A673 (cell line): ENCODE measurements around the gene PKN1.
"Not testable (repeated sequence)": the region's sequence is repeated elsewhere in the genome, so short reads cannot be mapped to it uniquely, and the experiment has no call there.

ENCODE experiments used
- CTCF ChIP-seq: fragments of 300-800, 200-600 bp; sonication (generic); conservative IDR thresholded peaks from 2 replicates; pipeline ENCODE4 v1.5.1; 2017; ENCODE audit warnings: low read depth, mild to moderate bottlenecking, antibody characterized with exemption, low read length, moderate library complexity, mixed read lengths
- EZH2 ChIP-seq: fragments of 200-600 bp; sonication (generic); IDR thresholded peaks from 2 replicates; pipeline ENCODE4 v1.6.1; 2017; ENCODE audit warnings: borderline replicate concordance, low read depth, mild to moderate bottlenecking, mixed read lengths, antibody characterized with exemption, low read length; ENCODE audit not compliant: poor library complexity, severe bottlenecking

DNA sequence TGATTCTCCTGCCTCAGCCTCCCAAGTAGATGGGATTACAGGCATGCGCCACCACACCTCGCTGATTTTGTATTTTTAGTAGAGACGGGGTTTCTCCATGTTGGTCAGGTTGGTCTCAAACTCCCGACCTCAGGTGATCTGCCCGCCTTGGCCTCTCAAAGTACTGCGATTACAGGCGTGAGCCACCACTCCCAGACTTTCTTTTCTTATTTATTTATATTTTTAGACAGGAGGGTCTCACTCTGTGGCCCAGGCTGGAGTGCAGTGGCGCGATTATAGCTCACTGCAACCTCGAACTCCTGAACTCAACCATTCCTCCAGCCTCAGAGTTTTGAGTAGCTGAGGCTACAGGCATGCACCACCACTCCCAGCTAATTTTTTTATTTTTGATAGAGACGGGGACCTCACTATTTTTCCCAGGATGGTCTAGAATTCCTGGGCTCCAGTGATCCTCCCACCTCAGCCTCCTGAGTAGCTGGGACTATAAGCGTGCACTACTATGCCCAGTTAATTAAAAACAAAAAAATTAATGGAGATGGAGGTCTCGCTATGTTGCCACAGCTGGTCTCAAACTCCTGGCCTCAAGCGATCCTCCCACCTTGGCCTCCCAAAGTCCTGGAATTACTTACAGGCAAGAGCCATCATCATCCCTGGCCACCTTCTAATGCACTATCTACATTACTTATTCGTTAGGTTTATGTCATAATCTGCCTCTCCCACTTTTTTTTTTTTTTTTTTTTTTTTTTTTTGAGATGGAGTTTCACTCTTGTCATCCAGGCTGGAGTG is 29.8 kb upstream of the PKN1 start:
- not testable (repeated sequence) for TF ChIP-seq CTCF, EZH2
